HepG2 (cell line): ENCODE measurements around the gene ZNFX1. TPM values are rescaled to one million over a fixed set of nuclear protein-coding genes. Genes with fewer than 3 reads are reported as not detected.

Experiments used
- CEBPB ChIP-seq: IDR thresholded peaks from 2 replicates; pipeline ENCODE4 v1.6.1; 2011; ENCODE audit warnings: low read depth, low read length, improper control_type of control experiment, borderline replicate concordance
- CREB1 ChIP-seq, 2 experiments: fragments of 450-650 bp in 1 of 2; IDR thresholded peaks; 2 replicates each; pipeline ENCODE4 v1.6.1; 2016 to 2017; ENCODE audit warnings: control low read depth in 1 of 2, mild to moderate bottlenecking in 1 of 2, missing compliant biosample characterization in 1 of 2, missing genetic modification characterization in 1 of 2
- DBP ChIP-seq: sonication (generic); formaldehyde crosslinking; IDR thresholded peaks from 2 replicates; pipeline ENCODE4 v1.4.0; 2020; ENCODE audit warnings: missing genetic modification reagents; ENCODE audit errors: not compliant biosample characterization
- EP300 ChIP-seq, 3 experiments: sonication (generic) in 1 of 3; formaldehyde crosslinking in 1 of 3; IDR thresholded peaks; 2 replicates each; pipeline versions ENCODE4 v1.5.1 to v1.6.1; 2011 to 2020; ENCODE audit warnings: low read depth in 2 of 3, low read length in 2 of 3, borderline replicate concordance in 1 of 3, improper control_type of control experiment in 1 of 3, mild to moderate bottlenecking in 1 of 3, missing genetic modification reagents in 1 of 3, moderate library complexity in 1 of 3
- HIC2 ChIP-seq: sonication (generic); formaldehyde crosslinking; IDR thresholded peaks from 2 replicates; pipeline ENCODE4 v1.9.0; 2022; ENCODE audit warnings: low read depth, missing genetic modification reagents
- HNRNPL ChIP-seq: fragments of 200-400 bp; formaldehyde crosslinking; IDR thresholded peaks from 2 replicates; pipeline ENCODE4 v1.6.1; 2017; ENCODE audit warnings: mild to moderate bottlenecking, low read depth, low read length
- KLF11 ChIP-seq: IDR thresholded peaks from 2 replicates; pipeline ENCODE4 v1.6.1; 2016; ENCODE audit warnings: missing compliant biosample characterization
- MED8 ChIP-seq: sonication (generic); formaldehyde crosslinking; IDR thresholded peaks from 2 replicates; pipeline ENCODE4 v1.8.1; 2023; ENCODE audit warnings: mild to moderate bottlenecking, missing genetic modification reagents; ENCODE audit not compliant: insufficient replicate concordance
- NPAS2 ChIP-seq: sonication (generic); formaldehyde crosslinking; IDR thresholded peaks from 2 replicates; pipeline ENCODE4 v1.8.0; 2022; ENCODE audit warnings: mild to moderate bottlenecking, missing genetic modification reagents, borderline replicate concordance
- NR2F2 ChIP-seq: IDR thresholded peaks from 2 replicates; pipeline ENCODE4 v1.6.1; 2012; ENCODE audit warnings: low read depth, inconsistent platforms, borderline replicate concordance
- PRDM10 ChIP-seq: sonication (generic); formaldehyde crosslinking; IDR thresholded peaks from 2 replicates; pipeline ENCODE4 v1.4.0; 2020; ENCODE audit warnings: low read depth, missing genetic modification reagents
- RCOR2 ChIP-seq: IDR thresholded peaks from 2 replicates; pipeline ENCODE4 v1.6.1; 2016; ENCODE audit warnings: missing biosample characterization, missing genetic modification reagents
- SAFB2 ChIP-seq: sonication (generic); formaldehyde crosslinking; IDR thresholded peaks from 2 replicates; pipeline ENCODE4 v1.5.1; 2020; ENCODE audit warnings: missing genetic modification reagents, low read depth, mild to moderate bottlenecking, borderline replicate concordance
- SMYD3 ChIP-seq: sonication (generic); formaldehyde crosslinking; IDR thresholded peaks from 2 replicates; pipeline ENCODE4 v1.8.1; 2023; ENCODE audit warnings: mild to moderate bottlenecking, missing genetic modification reagents
- TARDBP ChIP-seq: sonication (generic); formaldehyde crosslinking; IDR thresholded peaks from 2 replicates; pipeline ENCODE4 v1.8.0; 2022; ENCODE audit warnings: mild to moderate bottlenecking, missing genetic modification reagents
- ZFP90 ChIP-seq: sonication (generic); formaldehyde crosslinking; IDR thresholded peaks from 2 replicates; pipeline ENCODE4 v1.8.0; 2022; ENCODE audit warnings: missing genetic modification reagents, mild to moderate bottlenecking, inconsistent platforms, borderline replicate concordance
- ZNF207 ChIP-seq: fragments of 450-650 bp; IDR thresholded peaks from 2 replicates; pipeline ENCODE4 v1.6.1; 2016; ENCODE audit warnings: antibody characterized with exemption, borderline replicate concordance
- ZNF296 ChIP-seq: sonication (generic); formaldehyde crosslinking; conservative IDR thresholded peaks from 2 replicates; pipeline ENCODE4 v1.5.0; 2020; ENCODE audit warnings: mild to moderate bottlenecking, missing genetic modification reagents
- ZNF510 ChIP-seq: sonication (generic); formaldehyde crosslinking; IDR thresholded peaks from 2 replicates; pipeline ENCODE4 v1.4.0; 2020; ENCODE audit warnings: low read depth, mild to moderate bottlenecking, missing genetic modification reagents
- polyA plus RNA-seq, 8 experiments: library from polyadenylated mRNA; depleted of rRNA in 3 of 8; stranded (reverse) in 7 of 8; unstranded in 1 of 8; fragments of >200 nt; fragmentation: Illumina TruSeq in 4 of 8; extraction: Trizol in 4 of 8; gene quantifications; 2 replicates each; pipeline versions ENCODE4 v1.2.1 to v1.2.3, GENCODE V29; 2011 to 2016; ENCODE audit warnings: low read depth in 4 of 8, missing spikeins in 1 of 8, mixed read lengths in 1 of 8; ENCODE audit not compliant: insufficient read depth in 1 of 8
- total RNA-seq, 5 experiments: library from RNA; depleted of rRNA; stranded (reverse); fragments of >200 nt; fragmentation: Illumina TruSeq; extraction: Trizol; gene quantifications; 2 replicates each; pipeline ENCODE4 v1.2.3, GENCODE V29; 2016; ENCODE audit warnings: low read depth in 1 of 5
- TF ChIP-seq, protein P1 (sequence below): sonication (generic); formaldehyde crosslinking; IDR thresholded peaks from 2 replicates; pipeline ENCODE4 v1.4.0; 2020; ENCODE audit warnings: mild to moderate bottlenecking, missing genetic modification reagents

The ZNFX1 gene
- total and polyA plus RNA-seq, 2 of the 13 experiments (the other 11 are each of a cell fraction or from before 2014, with no cell fraction given) = 2.9 to 11.1 TPM

DNA sequence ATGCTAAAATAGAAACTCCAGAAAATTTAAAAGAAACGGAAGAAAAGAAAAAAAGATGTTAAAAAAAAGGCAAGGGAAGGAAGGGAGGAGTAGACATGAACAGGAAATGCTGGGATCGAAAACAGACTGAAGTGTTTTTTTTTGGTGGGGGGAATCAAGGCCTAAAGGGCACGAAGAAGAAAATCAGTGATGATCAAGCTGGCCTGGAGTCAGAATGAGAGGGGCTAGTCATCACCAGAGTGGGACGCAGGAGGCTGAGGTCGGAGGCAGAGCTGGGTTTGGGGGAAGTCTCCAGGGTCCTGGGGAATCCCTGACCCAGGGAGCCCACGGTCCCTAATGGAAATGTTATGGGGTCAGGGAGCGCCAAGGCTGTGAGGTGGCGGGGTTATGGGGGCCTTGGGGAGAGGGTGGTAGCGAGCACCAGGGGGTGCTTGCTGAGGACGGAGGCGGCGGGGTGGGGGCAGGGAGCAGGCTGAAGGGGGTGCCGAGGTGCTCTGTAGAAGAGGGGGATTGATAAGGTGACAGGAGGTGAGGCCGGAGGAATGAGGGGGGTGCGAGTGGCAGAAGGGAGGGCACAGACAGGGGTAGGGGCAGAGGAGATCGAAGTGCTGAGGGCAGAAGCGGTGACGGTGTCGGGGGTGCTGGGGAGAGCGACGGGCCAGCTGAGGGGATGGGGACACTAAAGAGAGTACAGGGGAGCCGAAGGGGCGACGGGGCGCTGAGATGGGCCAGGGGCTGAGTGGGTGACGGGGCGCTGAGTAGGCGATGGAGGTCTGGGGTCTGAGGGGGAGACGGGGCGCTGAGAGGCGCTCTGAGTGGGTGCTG, 684 bp downstream of the ZNFX1 start (continued):
- TF ChIP-seq ZNF510 = peak; percentile 31; the same call in 1 of the 2 replicates
- TF ChIP-seq HIC2 (CRISPR knock-in tag) = peak; percentile 68; the same call in 1 of the 2 replicates
- TF ChIP-seq SAFB2 (CRISPR knock-in tag) = no peak
- no peak for TF ChIP-seq EP300 (IDR thresholded peaks at IDR 0.05; ENCODE audit: low read depth in 2 of 2, low read length in 2 of 2)
- no peak for TF ChIP-seq EP300 (CRISPR knock-in tag; IDR thresholded peaks at IDR 0.05; ENCODE audit: borderline replicate concordance)
- no peak for TF ChIP-seq SMYD3 (CRISPR knock-in tag)
- no peak for TF ChIP-seq RCOR2 (CRISPR knock-in tag)
- TF ChIP-seq MED8 (CRISPR knock-in tag) = no peak
- no peak; the same call in 1 of the 2 replicates for TF ChIP-seq CREB1 (IDR thresholded peaks at IDR 0.05)
- no peak for TF ChIP-seq CREB1 (CRISPR knock-in tag; IDR thresholded peaks at IDR 0.05)
- TF ChIP-seq ZFP90 = 0 out of 2 replicates have a peak, but pooled peaks have one; percentile 29
- 0 out of 2 replicates have a peak, but pooled peaks have one; percentile 17 for TF ChIP-seq TARDBP
- no peak for TF ChIP-seq DBP (CRISPR knock-in tag)
- no peak for TF ChIP-seq CEBPB
- no peak for TF ChIP-seq KLF11
- no peak for TF ChIP-seq NR2F2
- TF ChIP-seq ZNF296 = no peak
- TF ChIP-seq HNRNPL = peak; percentile 59; the same call in 1 of the 2 replicates
- TF ChIP-seq NPAS2 = no peak
- TF ChIP-seq PRDM10 (CRISPR knock-in tag) = no peak
- TF ChIP-seq, protein P1, sequence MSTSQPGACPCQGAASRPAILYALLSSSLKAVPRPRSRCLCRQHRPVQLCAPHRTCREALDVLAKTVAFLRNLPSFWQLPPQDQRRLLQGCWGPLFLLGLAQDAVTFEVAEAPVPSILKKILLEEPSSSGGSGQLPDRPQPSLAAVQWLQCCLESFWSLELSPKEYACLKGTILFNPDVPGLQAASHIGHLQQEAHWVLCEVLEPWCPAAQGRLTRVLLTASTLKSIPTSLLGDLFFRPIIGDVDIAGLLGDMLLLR = no peak
- no peak for TF ChIP-seq ZNF207
